Spleen (tissue), 11 donors: ENCODE data around the gene TIE1. TPM values are rescaled to one million over a fixed set of nuclear protein-coding genes. Genes with fewer than 3 reads are reported as not detected.

Experiments used
- DNase-seq: peaks from one replicate; pipeline ENCODE4 v3.0.0-alpha.2; 2020
- H3K27ac ChIP-seq, 8 donors: fragments of 200-600 bp; sonication (generic) in 7 of 8; 1 replicate in 4 of 8; 2 replicates in 4 of 8; pipeline versions ENCODE4 v1.5.0 to v1.8.0; 2016 to 2021; ENCODE audit warnings: inconsistent platforms in 4 of 8, mild to moderate bottlenecking in 4 of 8, moderate library complexity in 1 of 8
- H3K27me3 ChIP-seq, 7 donors: fragments of 200-600 bp; sonication (generic) in 6 of 7; replicated peaks in 1 of 7; 1 replicate in 4 of 7; 2 replicates in 3 of 7; pipeline versions ENCODE4 v1.5.0 to v1.8.0; 2016 to 2021; ENCODE audit warnings: inconsistent platforms in 3 of 7, mild to moderate bottlenecking in 1 of 7
- H3K36me3 ChIP-seq, 6 donors: fragments of 200-600 bp; sonication (generic) in 5 of 6; 1 replicate in 4 of 6; 2 replicates in 2 of 6; pipeline versions ENCODE4 v1.5.0 to v1.8.0; 2016 to 2021; ENCODE audit warnings: inconsistent platforms in 2 of 6
- H3K4me1 ChIP-seq, 6 donors: fragments of 200-600 bp; sonication (generic) in 5 of 6; 1 replicate in 3 of 6; 2 replicates in 3 of 6; pipeline versions ENCODE4 v1.5.0 to v1.8.0; 2016 to 2021; ENCODE audit warnings: inconsistent platforms in 3 of 6
- H3K4me3 ChIP-seq, 8 donors: fragments of 200-600 bp; sonication (generic) in 7 of 8; 1 replicate in 4 of 8; 2 replicates in 4 of 8; pipeline versions ENCODE4 v1.5.0 to v1.8.0; 2016 to 2021; ENCODE audit warnings: inconsistent platforms in 4 of 8, mild to moderate bottlenecking in 4 of 8, moderate library complexity in 2 of 8
- H3K9me3 ChIP-seq, 8 donors: fragments of 200-600 bp; sonication (generic) in 7 of 8; 1 replicate in 4 of 8; 2 replicates in 4 of 8; pipeline versions ENCODE4 v1.5.0 to v1.8.0; 2016 to 2021; ENCODE audit warnings: inconsistent platforms in 4 of 8
- CTCF ChIP-seq, 11 experiments: fragments of 200-600 bp in 7 of 11; fragments of 450-650 bp in 4 of 11; sonication (generic) in 4 of 11; IDR thresholded peaks in 8 of 11; conservative IDR thresholded peaks in 3 of 11; 1 replicate in 7 of 11; 2 replicates in 4 of 11; pipeline versions ENCODE4 v1.4.0 to v1.8.0; 2016 to 2021; ENCODE audit warnings: antibody characterized with exemption in 11 of 11, inconsistent platforms in 4 of 11, mild to moderate bottlenecking in 1 of 11
- POLR2A ChIP-seq, 3 donors: fragments of 450-650 bp; IDR thresholded peaks; one replicate each; pipeline ENCODE4 v1.5.1; 2017; ENCODE audit warnings: antibody characterized with exemption in 3 of 3, mild to moderate bottlenecking in 1 of 3
- POLR2AphosphoS5 ChIP-seq, 3 donors: sonication (generic); formaldehyde crosslinking; IDR thresholded peaks; one replicate each; pipeline ENCODE4 v1.5.1; 2017; ENCODE audit warnings: antibody characterized with exemption in 3 of 3
- WGBS, 5 donors: extraction: QIAGEN DNeasy Blood & Tissue Kit in 3 of 5; methylation state at CpG; one replicate each; pipeline versions ENCODE4 v1.1.5 to v1.1.7; 2013 to 2018; 5-methylcytosine and 5-hydroxymethylcytosine counted together
- intact Hi-C: fragments of 100-400 bp; cut with DNase I; formaldehyde crosslinking; loops from one replicate; pipeline ENCODE4 v1.15.0; 2023; ENCODE audit warnings: low total_unique reads
- polyA plus RNA-seq, 3 donors: library from polyadenylated mRNA; stranded (reverse); fragments of 200-250 nt; gene quantifications; one replicate each; pipeline ENCODE4 v1.2.1, GENCODE V29; 2013
- total RNA-seq, 7 donors: library from RNA; depleted of rRNA in 3 of 7; stranded (reverse); fragments of >200 nt in 3 of 7; fragmentation: NEBNext Ultra II Directional in 4 of 7; extraction: Animal tissue kit (Norgen Biotek cat#: 25700) in 4 of 7; gene quantifications; one replicate each; pipeline versions ENCODE4 v1.1.0 to v1.2.1, GENCODE V29; 2016 to 2021
- donor health status: healthy with polysubstance abuse.
- donor health status: DM: no; HTN: no; CAD: no; lungs with moderate emphysema.
- donor health status: DM: no; HTN: no; CAD: no.
- donor health status: Bipolar disorder and iron deficiency.
- donor health status: healthy.
- donor health status: DM: no; HTN: no; CAD: no.
- donor health status: DM: yes; HTN: yes; CAD: no.

The TIE1 gene
- total and polyA plus RNA-seq, 10 donors: 4.9 to 81.8 (median 55.7) TPM

DNA sequence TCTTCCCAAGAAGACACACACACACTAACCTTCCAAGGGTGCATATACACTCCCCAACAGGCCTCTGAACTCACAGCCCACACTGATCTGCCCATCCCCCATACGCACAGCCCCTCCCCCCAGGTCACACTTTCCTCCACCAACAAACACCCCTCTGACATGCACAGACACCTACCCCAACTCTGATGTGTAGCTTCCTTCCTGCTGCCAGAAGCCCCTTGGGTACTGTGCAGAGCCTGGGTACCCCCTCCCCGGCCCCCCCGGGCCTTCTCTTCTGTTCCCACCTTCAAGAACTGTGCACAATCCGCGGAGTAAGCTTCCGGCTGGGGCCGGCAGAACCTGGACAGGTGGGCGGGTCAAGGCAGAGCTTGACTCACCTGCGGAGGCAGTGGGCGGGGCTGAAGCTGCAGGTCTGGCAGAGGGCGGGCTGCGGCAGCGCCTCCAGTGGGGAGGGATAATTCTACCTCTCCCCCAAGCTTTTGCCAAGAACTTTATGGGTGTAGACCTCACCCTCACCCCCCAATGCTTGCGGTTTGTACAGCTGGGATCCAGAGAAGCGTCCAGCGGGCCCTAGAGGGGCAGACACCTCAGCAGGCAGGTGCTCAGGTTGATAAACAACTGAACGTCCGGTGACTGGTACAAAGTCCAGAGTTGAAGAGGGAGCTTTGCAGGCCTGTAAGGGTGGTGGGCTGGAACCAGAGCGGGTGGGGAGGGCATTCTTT lies 15.4 kb upstream of the TIE1 start, which contains the start of gene C1orf210:
C1orf210 (minus strand) TSS at position 313 of the 722 bp plus-strand sequence. CDS start 2,311 bp downstream, outside the sequence.
- no peaks in the 10 kb centered on the region for H3K9me3 ChIP-seq
- intact Hi-C loops: no loop called here
- no peak within 1 kb of the TSS for H3K27ac ChIP-seq
- peak; percentile 67 for DNase-seq
- no peak within 1 kb of the TSS for H3K4me3 ChIP-seq
- TF ChIP-seq POLR2A (IDR thresholded peaks at IDR 0.05) (no peak), CTCF (IDR thresholded peaks at IDR 0.05 in 8 of 11, conservative IDR thresholded peaks at IDR 0.05 in 3 of 11) (no peak), POLR2AphosphoS5 (IDR thresholded peaks at IDR 0.05) (no peak)
- H3K4me1 ChIP-seq: peaks cover 0 to 3% (median 0%) of the 10 kb centered on the region in 6 donors
- no peaks in the 10 kb centered on the region for H3K27me3 ChIP-seq
- no peaks in the 10 kb centered on the region for H3K36me3 ChIP-seq
- 69 to 85% (median 81%) methylated on average over 15 to 19 of the region's 19 CpGs for WGBS, 5 donors

- no peak overlapping the region for H3K4me3 ChIP-seq
Observed at GRCh38 chr1:43286115-43286514, 14.7 kb upstream of the TIE1 start.

DNA sequence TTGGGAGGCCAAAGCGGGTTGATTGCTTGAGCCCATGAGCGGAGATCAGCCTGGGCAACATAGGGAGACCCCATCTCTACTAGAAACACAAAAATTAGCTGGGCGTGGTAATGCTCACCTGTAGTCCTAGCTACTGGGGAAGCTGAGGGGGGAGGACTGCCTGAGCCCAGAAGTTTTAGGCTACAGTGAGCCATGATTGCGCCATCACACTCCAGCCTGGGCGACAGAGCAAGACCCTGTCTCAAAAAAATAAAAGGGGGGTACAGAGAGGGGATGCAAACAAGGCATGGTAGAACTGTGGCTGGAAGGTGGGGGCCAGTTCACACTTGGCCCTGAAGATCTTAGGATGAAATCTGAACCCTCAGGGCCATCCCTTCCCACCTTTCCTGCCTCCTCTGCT lies 14.2 kb upstream of the TIE1 start:
- DNase-seq: no peak
- Histone ChIP-seq H3K4me1 (no peaks in the 10 kb centered on the region), H3K9me3 (no peaks in the 10 kb centered on the region), H3K4me3 (no peak overlapping the region), H3K27me3 (no peaks in the 10 kb centered on the region), H3K27ac (no peak overlapping the region), H3K36me3 (no peaks in the 10 kb centered on the region)
- intact Hi-C loops: no loop called here
- no peak for TF ChIP-seq CTCF (IDR thresholded peaks at IDR 0.05 in 8 of 11, conservative IDR thresholded peaks at IDR 0.05 in 3 of 11)
- TF ChIP-seq POLR2A (IDR thresholded peaks at IDR 0.05): no peak
- TF ChIP-seq POLR2AphosphoS5 (IDR thresholded peaks at IDR 0.05): no peak
- WGBS, 5 donors: 83 to 92% (median 91%) methylated on average over 5 of the region's 5 CpGs

More at GRCh38 chr1:43286115-43286514, 14.7 kb upstream of the TIE1 start:
- 92 to 97% (median 94%) methylated on average over 10 to 11 of the region's 11 CpGs for WGBS, 5 donors
- H3K4me1 ChIP-seq: no peaks in the 10 kb centered on the region
- peak; percentile 51 for DNase-seq
- H3K27ac ChIP-seq: no peak overlapping the region
- H3K36me3 ChIP-seq: no peaks in the 10 kb centered on the region
- no peaks in the 10 kb centered on the region for H3K9me3 ChIP-seq
- H3K27me3 ChIP-seq: no peaks in the 10 kb centered on the region
- intact Hi-C loops: no loop called here
- no peak for TF ChIP-seq POLR2AphosphoS5 (IDR thresholded peaks at IDR 0.05)
- no peak for TF ChIP-seq CTCF (IDR thresholded peaks at IDR 0.05 in 8 of 11, conservative IDR thresholded peaks at IDR 0.05 in 3 of 11)
- no peak for TF ChIP-seq POLR2A (IDR thresholded peaks at IDR 0.05)

DNA sequence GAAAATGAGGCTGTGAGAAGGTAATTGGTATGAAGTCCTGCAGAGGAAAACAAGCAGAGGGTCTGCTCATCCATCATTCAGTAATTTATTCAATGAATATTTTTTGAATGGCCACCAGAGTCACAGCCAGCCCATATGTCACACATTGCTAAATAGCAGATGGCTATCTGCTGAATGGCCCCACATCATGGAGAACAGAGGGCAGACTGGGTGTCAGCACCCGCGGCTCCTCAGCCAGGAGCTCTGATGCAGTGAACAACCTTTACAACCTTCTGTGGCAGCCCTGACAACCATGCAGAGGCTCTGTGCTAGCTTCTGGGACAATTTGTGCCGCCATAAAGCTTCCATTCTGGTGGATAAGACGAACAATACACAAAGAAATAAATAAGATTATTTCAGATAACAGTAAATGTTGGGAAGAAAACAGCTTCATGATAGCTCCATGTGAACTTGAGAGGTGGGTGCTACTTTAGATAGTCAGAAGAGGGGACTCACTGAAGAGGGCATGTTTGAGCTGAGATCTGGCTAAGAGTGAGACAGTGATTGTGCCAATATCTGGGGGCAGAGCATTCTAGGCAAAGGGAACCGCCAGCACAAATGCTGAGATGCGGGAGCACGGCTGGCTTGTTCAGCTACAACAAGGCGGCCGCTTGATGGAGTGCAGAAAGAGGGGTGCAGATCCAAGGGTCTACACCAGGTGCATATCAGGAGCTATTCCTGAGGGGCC lies 12.6 kb upstream of the TIE1 start:
- Histone ChIP-seq H3K27me3 (no peaks in the 10 kb centered on the region), H3K4me3 (no peak overlapping the region), H3K4me1 (no peaks in the 10 kb centered on the region), H3K9me3 (no peaks in the 10 kb centered on the region), H3K36me3 (no peaks in the 10 kb centered on the region), H3K27ac (no peak overlapping the region)
- 87 to 98% (median 91%) methylated on average over 9 of the region's 9 CpGs for WGBS, 5 donors
- intact Hi-C loops: no loop called here
- DNase-seq: no peak
- TF ChIP-seq POLR2A (IDR thresholded peaks at IDR 0.05) (no peak), POLR2AphosphoS5 (IDR thresholded peaks at IDR 0.05) (no peak)
